Activated naive CD4-positive, alpha-beta T cell treated with anti-CD3 and anti-CD28 coated beads, Interleukin-2, amount 50 U/mL, for 24 hours (primary cell): ENCODE measurements around the gene INTS15.

Experiments used
- H3K27ac Mint-ChIP-seq: one replicate; pipeline ENCODE4 v1.8.0; 2021; ENCODE audit warnings: mild to moderate bottlenecking, mixed read lengths
- H3K27me3 Mint-ChIP-seq: one replicate; pipeline ENCODE4 v1.8.0; 2021; ENCODE audit warnings: mixed read lengths
- H3K36me3 Mint-ChIP-seq: one replicate; pipeline ENCODE4 v1.8.0; 2021; ENCODE audit warnings: mixed read lengths
- H3K4me1 Mint-ChIP-seq: one replicate; pipeline ENCODE4 v1.8.0; 2021; ENCODE audit warnings: mixed read lengths
- H3K4me3 Mint-ChIP-seq: one replicate; pipeline ENCODE4 v1.8.0; 2021; ENCODE audit warnings: mild to moderate bottlenecking, mixed read lengths
- H3K9me3 Mint-ChIP-seq: one replicate; pipeline ENCODE4 v1.8.0; 2021; ENCODE audit warnings: mixed read lengths

The INTS15 gene

GRCh38 chr7:6654113-6654841 is 64.5 kb downstream of the INTS15 start:
- Mint-ChIP-seq H3K4me1 (peaks cover 7% of the 10 kb centered on the region), H3K27me3 (no peaks in the 10 kb centered on the region), H3K36me3 (peaks cover 22% of the 10 kb centered on the region), H3K9me3 (no peaks in the 10 kb centered on the region), H3K4me3 (no peak overlapping the region), H3K27ac (no peak overlapping the region)

DNA sequence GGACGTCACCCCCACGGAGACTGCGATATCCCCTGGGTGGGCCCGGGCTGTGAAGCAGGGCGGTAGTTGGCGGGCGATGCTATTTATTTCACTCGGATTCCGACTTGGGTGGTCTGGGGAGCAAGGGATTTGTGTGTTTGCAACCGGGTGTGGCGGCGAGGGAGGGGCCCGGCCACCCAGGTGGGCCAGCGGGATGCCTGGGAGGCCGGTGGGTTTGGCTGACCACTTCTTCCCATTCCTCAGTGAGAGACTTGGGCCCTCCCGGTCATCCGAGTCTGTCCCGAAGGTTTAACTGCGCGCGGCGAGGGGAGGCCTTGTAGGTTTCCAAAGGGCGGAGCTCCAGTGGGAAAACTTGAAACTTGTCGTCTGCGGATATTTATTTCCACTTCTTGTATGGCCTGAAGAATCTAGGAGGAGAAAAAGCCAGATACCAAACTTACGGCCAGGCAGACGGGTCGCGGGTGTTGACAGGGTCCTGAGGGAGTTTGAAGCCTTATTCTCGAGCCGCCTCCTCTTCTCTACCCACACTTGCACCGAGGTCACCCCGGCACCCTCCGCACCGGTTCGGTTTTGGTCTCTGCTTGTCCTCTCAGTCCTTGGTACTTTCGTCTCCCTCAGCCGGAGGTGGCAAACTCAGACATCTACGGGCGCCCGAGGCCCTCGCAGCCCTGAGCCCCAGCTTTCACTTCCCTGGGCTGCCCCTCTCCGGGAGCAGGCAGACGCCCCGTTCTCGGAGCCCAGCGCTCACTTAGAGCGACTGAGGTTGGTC is 65.2 kb downstream of the INTS15 start:
- Mint-ChIP-seq H3K36me3 (peaks cover 20% of the 10 kb centered on the region), H3K4me3 (no peak overlapping the region), H3K27ac (no peak overlapping the region), H3K9me3 (no peaks in the 10 kb centered on the region), H3K27me3 (no peaks in the 10 kb centered on the region), H3K4me1 (peaks cover 12% of the 10 kb centered on the region)

DNA sequence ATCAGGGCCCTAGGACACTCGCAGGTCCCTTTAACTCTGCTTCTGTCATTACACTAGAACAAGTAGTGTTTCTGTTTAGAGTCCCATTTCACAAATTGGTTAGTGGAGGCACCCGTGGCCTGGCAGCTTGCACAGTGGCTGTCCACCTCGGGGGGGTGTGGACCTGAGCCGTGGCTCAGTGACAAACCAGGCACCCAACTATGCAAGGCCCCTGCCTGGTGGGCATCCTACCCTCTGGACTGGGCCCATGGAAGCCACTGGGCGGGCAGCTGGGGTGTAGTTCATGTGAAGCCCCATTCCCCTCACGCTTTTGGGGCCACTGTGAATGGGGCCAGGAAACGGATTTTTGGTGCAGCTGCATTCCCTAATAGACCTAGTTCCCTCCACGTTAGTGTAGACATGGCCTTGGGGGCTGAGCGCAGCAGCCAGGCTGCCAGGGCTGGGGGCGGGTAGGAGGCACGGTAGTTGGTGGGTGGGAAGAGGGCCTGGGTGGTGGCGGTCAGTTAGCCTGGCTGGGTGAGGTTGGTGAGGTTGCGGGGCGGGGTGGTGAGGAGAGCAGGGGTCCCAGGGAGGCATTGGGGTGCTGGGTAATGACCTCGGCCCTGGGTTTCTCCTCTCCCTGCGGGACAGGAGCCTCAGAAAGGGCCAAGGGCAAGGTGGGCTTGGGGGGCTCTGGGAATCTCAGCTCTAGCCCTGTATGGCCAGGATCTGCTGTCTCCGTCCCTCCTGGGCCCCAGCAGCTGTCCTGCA is 66.0 kb downstream of the INTS15 start:
- H3K27me3 Mint-ChIP-seq: no peaks in the 10 kb centered on the region

DNA sequence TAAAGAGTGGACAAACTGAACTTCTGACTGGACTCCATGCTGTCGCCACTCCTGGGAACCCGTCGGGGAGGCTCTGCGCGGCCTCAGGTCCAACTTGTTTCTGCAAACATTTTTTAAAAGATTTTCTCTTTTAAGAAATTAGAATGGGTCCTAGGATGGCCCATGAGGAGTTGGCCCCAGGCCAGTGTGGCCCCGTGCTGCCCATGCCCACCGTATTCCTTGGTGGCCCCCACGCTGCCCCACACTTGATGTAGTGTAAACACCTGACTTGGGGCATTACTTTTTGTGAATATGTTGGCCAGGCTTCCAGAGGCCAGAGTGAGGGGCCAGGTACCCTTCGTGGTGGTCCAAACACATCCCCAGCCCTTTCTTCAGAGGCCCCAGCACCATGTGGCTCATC is 66.6 kb downstream of the INTS15 start:
- Mint-ChIP-seq H3K4me1 (peaks cover 12% of the 10 kb centered on the region), H3K36me3 (peaks cover 9% of the 10 kb centered on the region), H3K27me3 (no peaks in the 10 kb centered on the region), H3K9me3 (no peaks in the 10 kb centered on the region), H3K4me3 (no peak overlapping the region), H3K27ac (no peak overlapping the region)

More for the DNA sequence above, 66.0 kb downstream of the INTS15 start:
- peaks cover 12% of the 10 kb centered on the region for H3K36me3 Mint-ChIP-seq
- H3K9me3 Mint-ChIP-seq: no peaks in the 10 kb centered on the region
- peaks cover 12% of the 10 kb centered on the region for H3K4me1 Mint-ChIP-seq
- H3K4me3 Mint-ChIP-seq: no peak overlapping the region
- H3K27ac Mint-ChIP-seq: no peak overlapping the region
